B cell (primary cell): ENCODE results near the gene TSEN54. TPM values are rescaled to one million over a fixed set of nuclear protein-coding genes. Genes with fewer than 3 reads are reported as not detected.

ENCODE experiments used
- ATAC-seq: fragments of 200-7000 bp; cut with Tn5 transposase; one replicate; pipeline ENCODE4 v1.10.0; 2021; ENCODE audit warnings: low read depth, mild to moderate bottlenecking, moderate number of reproducible peaks, moderate library complexity
- CTCF ChIA-PET: fragments of 350-600 bp; sonication (Branson Sonifier 250); formaldehyde crosslinking; loops from one replicate; lab custom pipeline; 2021; ENCODE audit warnings: antibody characterized with exemption, inconsistent platforms; lab: Charles Lee
- POLR2A ChIA-PET: fragments of 350-600 bp; sonication (Branson Sonifier 250); formaldehyde crosslinking; loops from one replicate; lab custom pipeline; 2021; ENCODE audit warnings: antibody characterized with exemption; lab: Charles Lee
- DNase-seq: peaks from one replicate; pipeline ENCODE4 v3.0.0; 2013
- H2AFZ ChIP-seq: 2 replicates; pipeline ENCODE4 v1.6.1; 2012; ENCODE audit warnings: mild to moderate bottlenecking, low read depth, low read length; ENCODE audit not compliant: insufficient read depth, poor library complexity, severe bottlenecking
- H3K27ac ChIP-seq, 2 donors: 1 replicate in 1 of 2; 2 replicates in 1 of 2; pipeline ENCODE4 v1.5.1; 2012 to 2013; ENCODE audit warnings: low read length in 2 of 2, mild to moderate bottlenecking in 2 of 2, moderate library complexity in 1 of 2
- H3K27me3 ChIP-seq, 4 experiments: fragments of 200-600 bp in 1 of 4; sonication (generic) in 1 of 4; replicated peaks in 1 of 4; 1 replicate in 2 of 4; 2 replicates in 2 of 4; pipeline versions ENCODE4 v1.6.1 to v1.7.0; 2013 to 2016; ENCODE audit warnings: low read length in 3 of 4, mild to moderate bottlenecking in 2 of 4, mixed read lengths in 1 of 4, moderate library complexity in 1 of 4; ENCODE audit not compliant: insufficient read depth in 4 of 4, control insufficient read depth in 3 of 4; ENCODE audit errors: control extremely low read depth in 1 of 4
- H3K36me3 ChIP-seq, 2 experiments: replicated peaks in 1 of 2; 1 replicate in 1 of 2; 2 replicates in 1 of 2; pipeline versions ENCODE4 v1.6.1 to v1.7.1; 2013; ENCODE audit warnings: low read length in 1 of 2; ENCODE audit not compliant: insufficient read depth in 2 of 2, control insufficient read depth in 1 of 2; ENCODE audit errors: control extremely low read depth in 1 of 2, extremely low read depth in 1 of 2
- H3K4me1 ChIP-seq, 2 donors: fragments of 200-600 bp in 1 of 2; sonication (generic) in 1 of 2; 1 replicate in 1 of 2; 2 replicates in 1 of 2; pipeline versions ENCODE4 v1.5.1 to v1.6.1; 2013 to 2017; ENCODE audit warnings: low read length in 2 of 2; ENCODE audit not compliant: control insufficient read depth in 2 of 2, insufficient read depth in 2 of 2
- H3K4me2 ChIP-seq: replicated peaks from 2 replicates; pipeline ENCODE3; 2012; ENCODE audit warnings: mild to moderate bottlenecking, low read depth, low read length; ENCODE audit not compliant: poor library complexity, severe bottlenecking
- H3K4me3 ChIP-seq, 5 experiments: fragments of 200-600 bp in 1 of 5; sonication (generic) in 1 of 5; 1 replicate in 3 of 5; 2 replicates in 2 of 5; pipeline versions ENCODE4 v1.5.1 to v1.7.0; 2011 to 2016; ENCODE audit warnings: low read length in 4 of 5, mild to moderate bottlenecking in 4 of 5, low read depth in 2 of 5, control low read depth in 1 of 5, moderate library complexity in 1 of 5; ENCODE audit not compliant: insufficient read depth in 1 of 5; ENCODE audit errors: control extremely low read depth in 1 of 5, extremely low read depth in 1 of 5
- H3K79me2 ChIP-seq: fragments of 200-600 bp; sonication (generic); one replicate; pipeline ENCODE4 v1.6.0; 2016; ENCODE audit warnings: low read length; ENCODE audit not compliant: control insufficient read depth, insufficient read depth
- H3K9ac ChIP-seq: fragments of 200-600 bp; sonication (generic); 2 replicates; pipeline ENCODE4 v1.6.1; 2017; ENCODE audit warnings: mild to moderate bottlenecking, low read length, moderate library complexity
- H3K9me3 ChIP-seq, 3 donors: one replicate each; pipeline versions ENCODE4 v1.6.1 to v1.7.1; 2013; ENCODE audit warnings: low read length in 2 of 3; ENCODE audit not compliant: control insufficient read depth in 2 of 3, insufficient read depth in 1 of 3; ENCODE audit errors: control extremely low read depth in 1 of 3
- H4K20me1 ChIP-seq: 2 replicates; pipeline ENCODE4 v1.6.0; 2012; ENCODE audit warnings: mild to moderate bottlenecking, low read length; ENCODE audit not compliant: insufficient read depth, control insufficient read depth, poor library complexity, severe bottlenecking
- H3K27ac Mint-ChIP-seq: one replicate; pipeline ENCODE4 v1.8.0; 2021; ENCODE audit warnings: mixed read lengths
- H3K27me3 Mint-ChIP-seq: one replicate; pipeline ENCODE4 v1.8.0; 2021; ENCODE audit warnings: mixed read lengths
- H3K4me1 Mint-ChIP-seq: one replicate; pipeline ENCODE4 v1.8.0; 2021; ENCODE audit warnings: mixed read lengths
- H3K4me3 Mint-ChIP-seq: one replicate; pipeline ENCODE4 v1.8.0; 2021; ENCODE audit warnings: mixed read lengths
- H3K9me3 Mint-ChIP-seq: one replicate; pipeline ENCODE4 v1.8.0; 2022; ENCODE audit warnings: mixed read lengths; ENCODE audit not compliant: insufficient read depth
- EZH2 ChIP-seq: IDR thresholded peaks from 2 replicates; pipeline ENCODE4 v1.6.1; 2012; ENCODE audit warnings: borderline replicate concordance, low read depth, mild to moderate bottlenecking, moderate library complexity, low read length; ENCODE audit not compliant: insufficient read depth, poor library complexity, severe bottlenecking
- WGBS: methylation state at CpG from one replicate; pipeline ENCODE4 v1.1.5; 2013; ENCODE audit warnings: missing lambda C conversion rate; ENCODE audit not compliant: insufficient coverage; 5-methylcytosine and 5-hydroxymethylcytosine counted together
- intact Hi-C: fragments of 100-400 bp; cut with micrococcal nuclease; formaldehyde crosslinking; loops from one replicate; pipeline ENCODE4 v1.10.0; 2022
- polyA plus RNA-seq: library from polyadenylated mRNA; depleted of rRNA; stranded (reverse); fragments of >200 nt; gene quantifications from 2 replicates; pipeline ENCODE4 v1.2.3, GENCODE V29; 2012
- total RNA-seq, 2 donors: library from RNA; stranded (reverse); fragments of 120-200 nt in 1 of 2; gene quantifications; 1 replicate in 1 of 2; 2 replicates in 1 of 2; pipeline versions ENCODE4 v1.2.3 to v1.2.4, GENCODE V29; 2013 to 2022
- TF ChIP-seq, protein P1 (sequence below): fragments of 200-600 bp; IDR thresholded peaks from one replicate; pipeline ENCODE4 v1.8.0; 2022; ENCODE audit warnings: antibody characterized with exemption, mild to moderate bottlenecking

Gene TSEN54
- total and polyA plus RNA-seq, 2 donors (not counting 1 experiment from before 2014, with no cell fraction given) = 33.0 to 45.9 TPM

- Histone ChIP-seq H3K79me2 (no peaks in the 10 kb centered on the region), H3K4me2 (no peak overlapping the region), H3K9ac (no peak overlapping the region), H3K36me3 (no peaks in the 10 kb centered on the region), H3K27ac (no peak overlapping the region), H3K27me3 (no peaks in the 10 kb centered on the region), H3K4me1 (peaks cover 0 to 7% of the 10 kb centered on the region in 2 donors), H3K4me3 (no peak overlapping the region), H2AFZ (no peak overlapping the region), H4K20me1 (no peaks in the 10 kb centered on the region), H3K9me3 (no peaks in the 10 kb centered on the region)
- Mint-ChIP-seq H3K27me3 (no peaks in the 10 kb centered on the region), H3K4me1 (no peaks in the 10 kb centered on the region), H3K27ac (no peak overlapping the region), H3K9me3 (no peaks in the 10 kb centered on the region), H3K4me3 (no peak overlapping the region)
- WGBS = 88% methylated on average over 30 of the region's 32 CpGs
- peak; percentile 90 for ATAC-seq
- TF ChIP-seq EZH2 = no peak
- TF ChIP-seq, protein P1, sequence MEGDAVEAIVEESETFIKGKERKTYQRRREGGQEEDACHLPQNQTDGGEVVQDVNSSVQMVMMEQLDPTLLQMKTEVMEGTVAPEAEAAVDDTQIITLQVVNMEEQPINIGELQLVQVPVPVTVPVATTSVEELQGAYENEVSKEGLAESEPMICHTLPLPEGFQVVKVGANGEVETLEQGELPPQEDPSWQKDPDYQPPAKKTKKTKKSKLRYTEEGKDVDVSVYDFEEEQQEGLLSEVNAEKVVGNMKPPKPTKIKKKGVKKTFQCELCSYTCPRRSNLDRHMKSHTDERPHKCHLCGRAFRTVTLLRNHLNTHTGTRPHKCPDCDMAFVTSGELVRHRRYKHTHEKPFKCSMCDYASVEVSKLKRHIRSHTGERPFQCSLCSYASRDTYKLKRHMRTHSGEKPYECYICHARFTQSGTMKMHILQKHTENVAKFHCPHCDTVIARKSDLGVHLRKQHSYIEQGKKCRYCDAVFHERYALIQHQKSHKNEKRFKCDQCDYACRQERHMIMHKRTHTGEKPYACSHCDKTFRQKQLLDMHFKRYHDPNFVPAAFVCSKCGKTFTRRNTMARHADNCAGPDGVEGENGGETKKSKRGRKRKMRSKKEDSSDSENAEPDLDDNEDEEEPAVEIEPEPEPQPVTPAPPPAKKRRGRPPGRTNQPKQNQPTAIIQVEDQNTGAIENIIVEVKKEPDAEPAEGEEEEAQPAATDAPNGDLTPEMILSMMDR = peak; percentile 67
- ChIA-PET POLR2A (no interaction called here), CTCF (interaction anchor here (1.0 to 2.9 kb wide), 10 partner anchors 10 to 245 kb away, joined by 3 to 10 read pairs (median 4); partner anchors contain the start of genes LLGL2, MYO15B, TMEM94 and TSEN54)
- intact Hi-C loops = loop anchor here (1.0 to 2.0 kb wide), 2 partner anchors 78 to 84 kb away; no protein-coding TSS in a partner anchor
- peak; percentile 73 for DNase-seq
These were observed 11.8 kb upstream of the TSEN54 start for GRCh38 chr17:75504347-75505151.

- Histone ChIP-seq H3K4me3 (no peak overlapping the region), H2AFZ (no peak overlapping the region), H3K79me2 (no peaks in the 10 kb centered on the region), H3K9ac (no peak overlapping the region), H3K36me3 (no peaks in the 10 kb centered on the region), H4K20me1 (no peaks in the 10 kb centered on the region), H3K4me2 (no peak overlapping the region), H3K9me3 (no peaks in the 10 kb centered on the region), H3K27ac (no peak overlapping the region), H3K27me3 (no peaks in the 10 kb centered on the region), H3K4me1 (peaks cover 0 to 7% of the 10 kb centered on the region in 2 donors)
- POLR2A ChIA-PET = no interaction called here
- Mint-ChIP-seq H3K27me3 (no peaks in the 10 kb centered on the region), H3K4me1 (no peaks in the 10 kb centered on the region), H3K4me3 (no peak overlapping the region), H3K9me3 (no peaks in the 10 kb centered on the region), H3K27ac (no peak overlapping the region)
- TF ChIP-seq EZH2 = no peak
- TF ChIP-seq, protein P1 = no peak
- no peak for ATAC-seq
- intact Hi-C loops = loop anchor here (2.0 kb wide), 1 partner anchor 78 kb away; no protein-coding TSS in a partner anchor
- CTCF ChIA-PET = interaction anchor here (1.0 to 2.9 kb wide), 8 partner anchors 10 to 245 kb away, joined by 3 to 10 read pairs (median 6); partner anchors contain the start of genes LLGL2, MYO15B and TSEN54
- no peak for DNase-seq
- WGBS = 100% methylated on average over 1 of the region's 4 CpGs
These were observed 11.2 kb upstream of the TSEN54 start for GRCh38 chr17:75505152-75505409.
